Glutamatergic neuron (in vitro differentiated cells): ENCODE results near the gene SCO2. TPM values are rescaled to one million over a fixed set of nuclear protein-coding genes. Genes with fewer than 3 reads are reported as not detected.

Source experiments
- DNase-seq: peaks from one replicate; pipeline ENCODE4 v3.0.0; 2022
- H3K27ac Mint-ChIP-seq: one replicate; pipeline ENCODE4 v1.8.0; 2020; ENCODE audit warnings: mild to moderate bottlenecking, mixed read lengths, inconsistent platforms; ENCODE audit not compliant: unreplicated experiment
- H3K27me3 Mint-ChIP-seq: one replicate; pipeline ENCODE4 v1.8.0; 2020; ENCODE audit warnings: mild to moderate bottlenecking, moderate library complexity, mixed read lengths, inconsistent platforms; ENCODE audit not compliant: unreplicated experiment
- H3K36me3 Mint-ChIP-seq: one replicate; pipeline ENCODE4 v1.8.0; 2020; ENCODE audit warnings: mild to moderate bottlenecking, mixed read lengths, inconsistent platforms; ENCODE audit not compliant: unreplicated experiment
- H3K4me1 Mint-ChIP-seq: one replicate; pipeline ENCODE4 v1.8.0; 2020; ENCODE audit warnings: mild to moderate bottlenecking, low read depth, mixed read lengths, inconsistent platforms; ENCODE audit not compliant: unreplicated experiment
- H3K4me3 Mint-ChIP-seq: one replicate; pipeline ENCODE4 v1.8.0; 2020; ENCODE audit warnings: mild to moderate bottlenecking, mixed read lengths, inconsistent platforms; ENCODE audit not compliant: unreplicated experiment
- H3K9me3 Mint-ChIP-seq: one replicate; pipeline ENCODE4 v1.8.0; 2020; ENCODE audit warnings: mild to moderate bottlenecking, moderate library complexity, mixed read lengths, inconsistent platforms; ENCODE audit not compliant: unreplicated experiment
- total RNA-seq: library from RNA; stranded (reverse); fragmentation: NEBNext Ultra II Directional; extraction: Animal tissue kit (Norgen Biotek cat#: 25700); gene quantifications from one replicate; pipeline ENCODE4 v1.2.1, GENCODE V29; 2021; ENCODE audit not compliant: unreplicated experiment
- TF ChIP-seq, protein P1 (sequence below): fragments of 200-600 bp; sonication (generic); IDR thresholded peaks from one replicate; pipeline ENCODE4 v1.5.0; 2021; ENCODE audit not compliant: partially characterized antibody, unreplicated experiment

SCO2 gene
- total RNA-seq, 1 donor from 2014 or later = 4.8 TPM

DNA sequence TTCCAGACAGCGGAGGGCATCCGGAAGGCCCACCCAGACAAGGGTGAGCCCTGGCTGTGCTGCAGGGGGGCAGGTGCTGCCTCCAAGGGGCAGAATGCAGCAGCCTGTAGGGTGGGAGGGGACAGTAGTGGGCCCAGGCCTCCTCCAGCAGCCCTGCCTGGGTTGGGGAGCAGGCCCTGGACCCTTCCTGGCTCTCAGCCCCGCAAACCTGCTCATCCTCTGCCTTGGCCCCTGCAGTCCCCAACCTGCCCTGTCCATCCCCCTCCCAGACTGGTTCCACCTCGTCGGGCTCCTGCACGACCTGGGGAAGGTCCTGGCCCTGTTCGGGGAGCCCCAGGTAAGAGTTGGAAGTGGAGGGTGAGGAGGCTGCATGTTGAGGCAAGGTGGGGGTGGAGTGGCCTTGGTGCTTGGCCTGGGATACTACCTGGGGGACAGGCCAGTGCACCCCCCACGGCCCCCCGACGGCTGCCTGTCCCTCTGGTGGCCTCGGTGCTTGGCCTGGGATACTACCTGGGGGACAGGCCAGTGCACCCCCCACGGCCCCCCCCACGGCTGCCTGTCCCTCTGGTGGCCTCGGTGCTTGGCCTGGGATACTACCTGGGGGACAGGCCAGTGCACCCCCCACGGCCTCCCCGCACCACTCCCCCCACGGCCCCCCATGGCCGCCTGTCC, 37.3 kb downstream of the SCO2 start:
- H3K27ac Mint-ChIP-seq = no peak overlapping the region
- H3K36me3 Mint-ChIP-seq = no peaks in the 10 kb centered on the region
- peaks cover 8% of the 10 kb centered on the region for H3K27me3 Mint-ChIP-seq
- TF ChIP-seq, protein P1, sequence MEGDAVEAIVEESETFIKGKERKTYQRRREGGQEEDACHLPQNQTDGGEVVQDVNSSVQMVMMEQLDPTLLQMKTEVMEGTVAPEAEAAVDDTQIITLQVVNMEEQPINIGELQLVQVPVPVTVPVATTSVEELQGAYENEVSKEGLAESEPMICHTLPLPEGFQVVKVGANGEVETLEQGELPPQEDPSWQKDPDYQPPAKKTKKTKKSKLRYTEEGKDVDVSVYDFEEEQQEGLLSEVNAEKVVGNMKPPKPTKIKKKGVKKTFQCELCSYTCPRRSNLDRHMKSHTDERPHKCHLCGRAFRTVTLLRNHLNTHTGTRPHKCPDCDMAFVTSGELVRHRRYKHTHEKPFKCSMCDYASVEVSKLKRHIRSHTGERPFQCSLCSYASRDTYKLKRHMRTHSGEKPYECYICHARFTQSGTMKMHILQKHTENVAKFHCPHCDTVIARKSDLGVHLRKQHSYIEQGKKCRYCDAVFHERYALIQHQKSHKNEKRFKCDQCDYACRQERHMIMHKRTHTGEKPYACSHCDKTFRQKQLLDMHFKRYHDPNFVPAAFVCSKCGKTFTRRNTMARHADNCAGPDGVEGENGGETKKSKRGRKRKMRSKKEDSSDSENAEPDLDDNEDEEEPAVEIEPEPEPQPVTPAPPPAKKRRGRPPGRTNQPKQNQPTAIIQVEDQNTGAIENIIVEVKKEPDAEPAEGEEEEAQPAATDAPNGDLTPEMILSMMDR = no peak
- peaks cover 5% of the 10 kb centered on the region for H3K4me1 Mint-ChIP-seq
- H3K4me3 Mint-ChIP-seq = no peak overlapping the region
- peaks cover 3% of the 10 kb centered on the region for H3K9me3 Mint-ChIP-seq
- peak; percentile 11 for DNase-seq

DNA sequence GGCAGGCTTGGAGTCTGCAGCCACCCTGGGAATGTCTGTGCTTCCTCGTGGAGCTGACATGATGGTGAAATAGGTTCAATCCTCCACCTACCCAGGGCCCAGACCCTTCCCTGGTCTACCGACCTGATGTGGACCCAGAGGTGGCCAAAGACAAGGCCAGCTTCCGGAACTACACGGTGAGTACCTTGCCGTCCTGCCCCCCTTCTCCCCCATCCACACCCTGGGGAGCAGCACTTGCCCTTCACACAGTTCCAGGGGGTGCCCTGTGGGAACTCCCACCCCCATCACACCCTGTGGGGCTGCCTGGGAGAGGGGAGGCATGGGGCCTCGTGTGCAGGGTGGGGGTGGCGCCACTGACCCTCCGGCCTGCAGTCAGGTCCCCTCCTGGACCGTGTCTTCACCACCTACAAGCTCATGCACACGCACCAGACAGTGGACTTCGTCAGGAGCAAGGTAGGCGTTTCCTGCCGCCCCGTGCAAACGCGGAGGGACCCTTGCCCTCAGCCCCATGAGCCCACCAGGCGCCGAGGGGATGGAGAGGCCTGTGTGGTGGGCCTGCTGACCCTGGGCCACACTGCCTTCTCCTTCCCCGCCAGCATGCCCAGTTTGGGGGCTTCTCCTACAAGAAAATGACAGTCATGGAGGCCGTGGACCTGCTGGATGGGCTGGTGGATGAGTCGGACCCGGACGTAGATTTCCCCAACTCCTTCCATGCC, 38.0 kb downstream of the SCO2 start:
- no peak overlapping the region for H3K27ac Mint-ChIP-seq
- H3K27me3 Mint-ChIP-seq = peaks cover 8% of the 10 kb centered on the region
- peaks cover 3% of the 10 kb centered on the region for H3K9me3 Mint-ChIP-seq
- peaks cover 5% of the 10 kb centered on the region for H3K4me1 Mint-ChIP-seq
- DNase-seq = peak; percentile 10
- H3K4me3 Mint-ChIP-seq = no peak overlapping the region
- TF ChIP-seq, protein P1 = no peak
- no peaks in the 10 kb centered on the region for H3K36me3 Mint-ChIP-seq

DNA sequence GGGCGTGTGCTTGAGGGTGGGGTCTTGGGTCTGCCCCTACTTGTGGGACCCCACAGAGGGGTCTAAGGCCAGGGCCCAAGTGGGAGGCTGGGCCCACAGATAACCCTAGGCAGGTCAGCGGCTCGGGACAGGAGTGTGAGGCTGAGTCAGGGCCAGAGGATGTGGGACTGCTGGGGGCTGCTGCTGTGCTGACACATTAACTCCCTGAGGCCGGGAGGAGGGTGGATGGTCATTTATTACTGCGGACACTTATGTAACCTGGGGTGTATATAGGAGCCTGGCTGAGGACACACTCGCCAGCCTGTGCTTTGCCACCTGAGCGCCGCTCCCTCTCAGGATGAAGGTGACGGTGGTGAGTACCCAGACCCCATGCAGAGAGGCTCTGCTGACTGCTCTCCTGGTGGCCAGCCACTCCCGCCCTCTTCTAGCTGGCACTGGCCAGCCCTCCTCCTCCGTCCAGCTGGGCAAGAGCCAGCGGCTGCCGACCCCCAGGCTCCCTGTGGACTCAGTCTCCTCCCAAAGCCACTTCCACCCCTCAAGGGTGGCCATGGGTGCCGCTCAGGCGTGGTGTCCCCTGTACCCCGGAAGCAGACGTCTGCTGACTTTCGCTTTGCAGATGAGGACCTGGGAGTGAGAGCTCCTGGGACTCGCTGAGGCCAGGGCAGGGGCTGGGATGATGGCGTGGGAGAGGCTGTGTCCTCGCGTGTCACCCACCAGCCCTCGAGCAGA, 38.7 kb downstream of the SCO2 start, which contains the start of gene MIOX:
Gene MIOX (plus strand): TSS at position 299 of the 729 bp plus-strand sequence. CDS start 39 bp downstream, at position 338.
- H3K27me3 Mint-ChIP-seq = peaks cover 8% of the 10 kb centered on the region
- no peak within 1 kb of the TSS for H3K27ac Mint-ChIP-seq
- H3K9me3 Mint-ChIP-seq = peaks cover 3% of the 10 kb centered on the region
- no peak within 1 kb of the TSS for H3K4me3 Mint-ChIP-seq
- H3K36me3 Mint-ChIP-seq = no peaks in the 10 kb centered on the region
- TF ChIP-seq, protein P1 = no peak
- peaks cover 5% of the 10 kb centered on the region for H3K4me1 Mint-ChIP-seq
- DNase-seq = peak; percentile 24

DNA sequence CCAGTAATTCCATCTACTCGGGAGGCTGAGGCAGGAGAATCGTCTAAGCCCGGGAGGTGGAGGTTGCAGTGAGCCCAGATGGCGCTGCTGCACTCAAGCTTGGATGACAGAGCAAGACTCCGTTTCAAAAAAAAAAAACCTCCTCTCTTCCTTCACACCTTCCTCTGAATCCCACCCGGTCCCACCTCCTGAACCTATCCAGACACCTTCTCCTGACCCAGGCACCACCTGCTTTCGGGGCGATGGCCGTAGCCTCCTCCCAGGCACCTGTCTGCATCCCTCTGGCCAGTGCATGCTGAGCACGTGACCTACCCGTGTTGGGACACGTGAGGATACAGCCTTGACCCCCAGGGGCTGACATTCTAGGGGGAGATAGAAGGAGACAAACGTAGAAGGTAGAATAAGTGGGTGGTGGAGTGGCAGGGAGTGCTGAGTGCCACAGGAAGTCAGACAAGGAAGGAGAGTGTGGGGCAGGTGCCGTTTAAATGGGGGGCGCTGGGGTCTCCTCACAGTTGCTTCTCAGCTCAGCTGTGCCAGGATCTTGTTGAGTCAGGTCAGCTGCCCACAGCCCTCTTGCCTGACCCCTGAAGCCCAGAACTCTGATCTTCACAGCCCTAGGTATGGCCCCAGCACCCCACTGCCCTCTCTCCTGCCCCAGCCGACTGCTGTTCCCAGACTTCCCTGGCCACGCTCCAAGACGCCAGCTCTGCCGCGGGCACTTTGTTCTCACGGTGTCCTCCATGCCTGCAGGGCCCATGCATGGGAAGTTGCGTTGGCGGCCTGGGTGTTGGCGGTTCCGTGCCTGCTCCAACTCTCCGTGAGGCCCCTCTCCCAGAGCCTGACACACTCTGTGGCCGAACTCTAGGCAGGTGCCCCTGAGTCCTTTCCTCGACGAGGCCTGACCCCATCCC, 39.9 kb downstream of the SCO2 start:
- H3K9me3 Mint-ChIP-seq = peaks cover 4% of the 10 kb centered on the region
- TF ChIP-seq, protein P1 = no peak
- H3K36me3 Mint-ChIP-seq = no peaks in the 10 kb centered on the region
- peak; percentile 11 for DNase-seq
- H3K4me1 Mint-ChIP-seq = no peaks in the 10 kb centered on the region
- H3K4me3 Mint-ChIP-seq = no peak overlapping the region
- H3K27me3 Mint-ChIP-seq = peaks cover 12% of the 10 kb centered on the region
- peak overlapping the region; percentile 62 for H3K27ac Mint-ChIP-seq
